HepG2 (cell line): ENCODE data around the gene HSD11B1L. TPM values are rescaled to one million over a fixed set of nuclear protein-coding genes. Genes with fewer than 3 reads are reported as not detected.

Experiments
- AGO1 ChIP-seq: fragments of 200-400 bp; formaldehyde crosslinking; IDR thresholded peaks from 2 replicates; pipeline ENCODE4 v1.6.1; 2017; ENCODE audit warnings: mild to moderate bottlenecking, low read depth, low read length, moderate library complexity; ENCODE audit not compliant: poor library complexity, severe bottlenecking
- ATF4 ChIP-seq, 2 experiments: fragments of 450-650 bp in 1 of 2; sonication (generic) in 1 of 2; formaldehyde crosslinking; IDR thresholded peaks; 2 replicates each; pipeline versions ENCODE4 v1.5.0 to v1.8.0; 2020 to 2022; ENCODE audit warnings: mild to moderate bottlenecking in 1 of 2, missing genetic modification reagents in 1 of 2
- CEBPG ChIP-seq: IDR thresholded peaks from 2 replicates; pipeline ENCODE4 v1.6.1; 2016
- CREBL2 ChIP-seq: sonication (generic); formaldehyde crosslinking; IDR thresholded peaks from 2 replicates; pipeline ENCODE4 v1.8.1; 2023; ENCODE audit warnings: missing genetic modification reagents, mild to moderate bottlenecking, borderline replicate concordance
- DPF2 ChIP-seq: sonication (generic); formaldehyde crosslinking; IDR thresholded peaks from 2 replicates; pipeline ENCODE4 v1.4.0; 2020; ENCODE audit warnings: mild to moderate bottlenecking, low read depth, missing genetic modification reagents, borderline replicate concordance
- FOXP1 ChIP-seq, 2 experiments: fragments of 450-650 bp in 1 of 2; IDR thresholded peaks; 2 replicates each; pipeline ENCODE4 v1.6.1; 2017 to 2018; ENCODE audit warnings: antibody characterized with exemption in 1 of 2
- HINFP ChIP-seq: sonication (generic); formaldehyde crosslinking; IDR thresholded peaks from 2 replicates; pipeline ENCODE4 v1.4.0; 2020; ENCODE audit warnings: low read depth, mild to moderate bottlenecking, missing genetic modification reagents
- MLLT10 ChIP-seq: sonication (generic); formaldehyde crosslinking; IDR thresholded peaks from 2 replicates; pipeline ENCODE4 v1.4.0; 2020; ENCODE audit warnings: missing genetic modification reagents
- MXD4 ChIP-seq: IDR thresholded peaks from 2 replicates; pipeline ENCODE4 v1.6.1; 2016; ENCODE audit warnings: mild to moderate bottlenecking, missing biosample characterization, missing genetic modification reagents
- NKX3-1 ChIP-seq: sonication (generic); formaldehyde crosslinking; IDR thresholded peaks from 2 replicates; pipeline ENCODE4 v1.5.0; 2020; ENCODE audit warnings: missing genetic modification reagents
- TEAD2 ChIP-seq: sonication (generic); formaldehyde crosslinking; IDR thresholded peaks from 2 replicates; pipeline ENCODE4 v1.9.0; 2021; ENCODE audit warnings: missing genetic modification reagents
- XBP1 ChIP-seq: sonication (generic); formaldehyde crosslinking; IDR thresholded peaks from 2 replicates; pipeline ENCODE4 v1.5.0; 2020; ENCODE audit warnings: missing genetic modification reagents
- ZGPAT ChIP-seq: IDR thresholded peaks from 2 replicates; pipeline ENCODE4 v1.6.1; 2016; ENCODE audit warnings: mild to moderate bottlenecking
- ZNF18 ChIP-seq: sonication (generic); formaldehyde crosslinking; IDR thresholded peaks from 2 replicates; pipeline ENCODE4 v1.8.0; 2022; ENCODE audit warnings: mild to moderate bottlenecking, missing genetic modification reagents; ENCODE audit not compliant: insufficient replicate concordance
- ZNF263 ChIP-seq: sonication (generic); formaldehyde crosslinking; IDR thresholded peaks from 2 replicates; pipeline ENCODE4 v1.4.0; 2020; ENCODE audit warnings: missing genetic modification reagents
- ZNF275 ChIP-seq: sonication (generic); formaldehyde crosslinking; IDR thresholded peaks from 2 replicates; pipeline ENCODE4 v1.8.0; 2022; ENCODE audit warnings: missing genetic modification reagents, mild to moderate bottlenecking, inconsistent platforms, borderline replicate concordance
- ZNF567 ChIP-seq: sonication (generic); formaldehyde crosslinking; IDR thresholded peaks from 2 replicates; pipeline ENCODE4 v1.8.1; 2023; ENCODE audit warnings: mild to moderate bottlenecking, missing genetic modification reagents, borderline replicate concordance
- ZNF770 ChIP-seq: sonication (generic); formaldehyde crosslinking; IDR thresholded peaks from 2 replicates; pipeline ENCODE4 v1.5.0; 2020; ENCODE audit warnings: mild to moderate bottlenecking, missing genetic modification reagents
- ZNF781 ChIP-seq: sonication (generic); formaldehyde crosslinking; IDR thresholded peaks from 2 replicates; pipeline ENCODE4 v1.5.1; 2020; ENCODE audit warnings: borderline replicate concordance, mild to moderate bottlenecking, missing genetic modification reagents; ENCODE audit errors: not compliant biosample characterization
- polyA plus RNA-seq, 8 experiments: library from polyadenylated mRNA; depleted of rRNA in 3 of 8; stranded (reverse) in 7 of 8; unstranded in 1 of 8; fragments of >200 nt; fragmentation: Illumina TruSeq in 4 of 8; extraction: Trizol in 4 of 8; gene quantifications; 2 replicates each; pipeline versions ENCODE4 v1.2.1 to v1.2.3, GENCODE V29; 2011 to 2016; ENCODE audit warnings: low read depth in 4 of 8, missing spikeins in 1 of 8, mixed read lengths in 1 of 8; ENCODE audit not compliant: insufficient read depth in 1 of 8
- total RNA-seq, 5 experiments: library from RNA; depleted of rRNA; stranded (reverse); fragments of >200 nt; fragmentation: Illumina TruSeq; extraction: Trizol; gene quantifications; 2 replicates each; pipeline ENCODE4 v1.2.3, GENCODE V29; 2016; ENCODE audit warnings: low read depth in 1 of 5

The HSD11B1L gene
- total and polyA plus RNA-seq, 2 of the 13 experiments (the other 11 are each of a cell fraction or from before 2014, with no cell fraction given), result 2.8 to 3.9 TPM

GRCh38 chr19:5687360-5688198 is 6.8 kb downstream of the HSD11B1L start (continued):
- TF ChIP-seq ZNF770 (CRISPR knock-in tag), result 0 out of 2 replicates have a peak, but pooled peaks have one; percentile 18
- no peak; the same call in 1 of the 2 replicates for TF ChIP-seq DPF2 (CRISPR knock-in tag)
- TF ChIP-seq ZNF18 (CRISPR knock-in tag), result no peak
- TF ChIP-seq ZNF263 (CRISPR knock-in tag), result no peak
- no peak for TF ChIP-seq ATF4 (CRISPR knock-in tag; IDR thresholded peaks at IDR 0.05)
- TF ChIP-seq ZNF781 (CRISPR knock-in tag), result no peak
- no peak for TF ChIP-seq ZNF275 (CRISPR knock-in tag)
- TF ChIP-seq ZNF567, result no peak
- no peak for TF ChIP-seq TEAD2 (CRISPR knock-in tag)
- no peak for TF ChIP-seq MXD4 (CRISPR knock-in tag)
- TF ChIP-seq AGO1, result no peak
- 0 out of 2 replicates have a peak, but pooled peaks have one; percentile 6 for TF ChIP-seq CREBL2 (CRISPR knock-in tag)
- no peak for TF ChIP-seq XBP1
- no peak for TF ChIP-seq FOXP1 (IDR thresholded peaks at IDR 0.05)
- TF ChIP-seq FOXP1 (CRISPR knock-in tag; IDR thresholded peaks at IDR 0.05), result no peak
- TF ChIP-seq MLLT10, result no peak
- TF ChIP-seq ZGPAT (CRISPR knock-in tag), result 0 out of 2 replicates have a peak, but pooled peaks have one; percentile 3
- no peak for TF ChIP-seq NKX3-1
- TF ChIP-seq CEBPG (CRISPR knock-in tag), result no peak
- no peak for TF ChIP-seq HINFP
